Measurements from ENCODE around the gene NAV3. TPM values are rescaled to one million over a fixed set of nuclear protein-coding genes. Genes with fewer than 3 reads are reported as not detected.

Gene NAV3
- total RNA-seq, 1 donor from 2014 or later: 313 TPM

DNA sequence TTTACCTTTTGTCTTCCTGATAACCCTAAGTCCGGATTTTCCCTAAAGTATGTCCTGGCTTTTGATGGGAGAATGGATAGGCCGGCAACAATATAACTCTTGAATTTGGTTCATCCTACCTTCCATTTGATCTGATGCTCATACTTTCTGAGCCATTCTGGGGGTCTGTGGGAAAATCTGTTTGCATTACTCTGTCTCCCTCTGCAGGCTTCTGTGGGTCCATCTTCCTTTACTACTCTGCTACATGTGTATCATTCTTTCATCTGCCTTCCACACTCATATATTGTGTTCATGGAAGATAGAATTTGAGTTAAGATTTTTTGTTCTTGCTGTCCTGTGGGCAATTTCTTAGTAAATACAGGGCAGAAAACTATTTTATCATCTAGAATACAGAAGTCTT is 101.5 kb downstream of the NAV3 start:
- DNase-seq: no peak

DNA sequence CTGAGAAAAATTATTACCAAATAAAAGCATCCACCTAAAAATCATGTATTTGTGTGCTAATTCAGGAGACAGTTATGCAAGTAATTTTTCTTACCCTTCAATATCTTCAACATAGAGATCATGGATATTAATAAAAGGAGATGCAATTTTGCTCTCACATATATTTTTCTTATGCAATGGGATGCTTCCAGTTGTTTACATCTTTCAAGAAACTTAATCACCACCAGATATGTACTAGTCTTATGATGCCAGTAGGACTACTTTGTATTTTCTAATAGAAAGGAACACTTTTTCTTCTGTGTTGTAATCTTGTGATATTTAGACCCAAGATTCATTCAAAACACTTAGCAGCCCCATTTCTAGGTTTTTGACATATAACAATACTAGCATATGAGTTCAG is 107.6 kb downstream of the NAV3 start:
- no peak for DNase-seq

DNA sequence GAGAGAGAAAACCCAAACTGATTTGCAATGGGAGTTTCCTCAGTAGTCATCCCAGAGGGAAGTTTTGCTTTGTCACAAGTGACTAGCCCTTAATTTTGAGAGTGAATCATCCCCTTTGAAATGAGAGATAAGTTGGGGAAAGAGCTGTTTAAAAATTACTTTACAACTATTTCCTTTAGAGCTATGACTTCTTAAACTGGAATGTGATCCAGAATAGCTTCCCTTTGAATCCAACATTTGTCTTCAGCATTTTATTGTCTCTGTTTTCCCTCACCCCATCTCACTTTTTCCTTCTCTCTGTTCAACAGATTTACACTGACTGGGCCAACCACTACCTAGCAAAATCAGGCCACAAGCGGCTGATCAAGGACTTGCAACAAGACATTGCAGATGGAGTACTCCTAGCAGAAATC is 109.3 kb downstream of the NAV3 start:
- DNase-seq: no peak

DNA sequence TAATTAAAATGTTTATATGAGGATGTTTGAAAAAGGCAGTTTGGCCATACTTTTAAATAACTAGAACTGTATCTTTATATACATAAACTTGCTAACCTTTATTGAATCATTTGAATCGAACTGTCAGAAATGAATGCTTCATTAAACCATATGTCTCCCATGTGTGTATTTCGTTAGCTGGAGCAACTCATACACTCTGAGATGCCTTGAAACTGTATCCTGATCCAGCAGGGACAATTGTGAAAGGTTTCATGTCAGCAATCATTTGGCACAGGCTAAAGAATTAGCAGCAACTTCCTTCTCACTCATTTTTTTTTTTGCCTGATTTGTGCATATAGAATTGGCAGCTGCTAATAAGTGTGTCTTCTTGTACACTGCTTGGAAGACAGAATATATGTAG is 109.9 kb downstream of the NAV3 start:
- no peak for DNase-seq

DNA sequence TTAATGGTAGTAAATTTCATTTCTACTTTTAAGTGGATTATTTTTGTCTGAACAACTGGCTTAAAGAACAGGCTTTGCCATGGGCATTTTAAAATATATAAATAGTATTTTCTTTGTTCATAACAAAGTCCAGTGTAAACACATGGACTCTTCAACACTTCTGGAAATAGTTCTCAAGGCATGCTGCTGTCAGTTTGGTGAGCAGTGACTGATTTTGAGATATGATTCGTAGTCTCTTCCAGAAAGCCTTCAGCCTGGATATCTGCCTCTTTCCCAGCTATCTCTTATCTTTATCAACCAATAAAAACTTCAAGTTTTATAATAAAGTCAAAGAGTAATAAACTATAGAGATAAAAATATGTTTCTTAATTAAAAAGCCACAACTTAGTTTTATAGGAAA is 110.7 kb downstream of the NAV3 start:
- DNase-seq: no peak

DNA sequence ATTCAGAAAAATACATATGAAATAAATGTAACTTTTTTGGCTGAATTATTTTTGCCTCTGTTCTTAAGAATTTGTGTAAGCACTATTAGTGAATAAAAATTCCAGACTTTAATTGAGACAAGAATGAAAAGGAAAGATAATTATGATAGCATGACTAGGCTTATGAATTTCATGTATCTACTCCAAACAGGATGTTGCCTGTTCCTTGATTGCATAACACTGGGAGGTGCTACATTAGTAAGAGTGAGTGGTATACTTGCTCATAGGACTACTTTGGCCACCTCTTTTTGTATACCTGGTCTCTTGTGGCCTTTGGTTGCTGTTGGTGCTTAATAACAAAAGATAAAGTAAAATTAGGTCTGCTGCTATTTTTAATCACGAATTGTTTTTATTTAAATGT is 112.8 kb downstream of the NAV3 start:
- DNase-seq: no peak

DNA sequence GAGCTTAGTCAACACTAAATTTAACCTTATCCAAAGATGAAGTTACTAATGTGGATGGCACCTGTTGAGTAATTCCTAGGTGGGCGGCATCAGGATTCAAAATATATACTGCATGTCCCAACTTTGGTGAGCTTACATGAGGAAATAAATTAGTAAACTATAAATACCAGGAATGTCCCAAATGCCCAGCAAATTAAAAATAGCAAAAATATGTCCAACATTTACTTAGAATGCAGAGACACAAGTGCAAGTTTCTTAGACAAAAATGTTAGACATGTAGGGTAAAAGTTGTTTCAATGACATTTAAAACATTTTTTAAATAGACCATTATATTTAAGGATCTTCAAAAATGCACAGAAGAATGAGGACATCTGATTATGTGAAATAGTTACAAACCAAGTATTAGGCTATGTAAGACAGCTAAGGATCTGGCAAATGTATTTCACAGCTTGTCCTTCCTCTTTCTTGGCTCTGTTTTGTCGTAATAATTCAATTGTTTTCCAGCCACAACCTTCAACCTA is 115.9 kb downstream of the NAV3 start:
- no peak for DNase-seq

DNA sequence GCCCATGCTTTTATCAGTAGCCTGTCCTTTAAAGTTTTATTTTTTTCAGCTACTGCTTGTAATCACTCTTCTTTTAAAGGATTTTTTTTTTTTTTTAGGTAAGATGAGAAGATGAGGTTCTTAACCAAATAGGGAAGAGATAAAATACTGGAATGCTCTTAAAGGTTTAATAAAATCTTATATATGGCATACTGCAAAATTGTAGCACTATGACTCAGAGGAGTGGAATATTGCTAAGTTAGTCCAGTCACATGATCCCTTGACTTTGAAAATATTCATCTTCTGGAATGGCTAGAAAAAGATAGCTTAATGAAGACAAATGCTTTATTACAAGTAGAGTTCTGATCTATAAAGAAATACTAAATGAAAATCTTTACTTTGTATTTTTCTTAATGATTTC is 116.6 kb downstream of the NAV3 start:
- DNase-seq: no peak

DNA sequence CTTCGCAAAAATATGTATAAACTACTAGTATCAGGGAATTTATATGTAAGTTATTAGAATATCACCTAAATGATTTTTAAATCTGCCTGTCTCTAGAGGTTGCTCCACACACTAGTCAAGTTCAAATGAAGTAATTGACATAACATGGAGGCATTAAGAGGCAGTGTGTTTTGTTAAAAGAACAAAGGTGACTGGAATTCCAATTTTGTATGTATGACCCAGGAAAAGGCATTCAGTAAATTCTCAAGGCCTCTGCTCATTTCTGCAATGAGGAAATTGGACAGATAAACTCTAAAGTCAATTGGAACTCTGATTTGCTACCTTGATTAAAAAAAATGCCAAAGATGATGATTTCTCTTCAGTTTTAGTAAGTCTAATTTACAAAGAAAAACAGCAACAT is 117.1 kb downstream of the NAV3 start:
- no peak for DNase-seq

DNA sequence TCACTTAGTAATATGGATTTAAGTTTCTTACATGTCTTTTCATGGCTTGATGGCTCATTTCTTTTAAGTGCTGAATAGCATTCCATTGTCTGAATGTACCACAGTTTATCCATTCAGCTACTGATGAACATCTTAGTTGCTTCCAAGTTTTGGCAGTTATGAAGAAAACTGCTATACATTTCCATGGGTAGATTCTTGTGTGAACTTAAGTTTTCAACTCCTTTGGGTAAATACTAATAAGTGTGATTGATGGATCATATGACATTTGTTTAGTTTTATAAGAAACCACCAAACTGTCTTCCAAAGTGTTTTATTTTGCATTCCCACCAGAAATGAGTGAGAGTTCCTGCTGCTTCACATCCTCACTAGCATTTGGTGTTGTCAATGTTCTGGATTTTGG is 119.2 kb downstream of the NAV3 start:
- DNase-seq: no peak

DNA sequence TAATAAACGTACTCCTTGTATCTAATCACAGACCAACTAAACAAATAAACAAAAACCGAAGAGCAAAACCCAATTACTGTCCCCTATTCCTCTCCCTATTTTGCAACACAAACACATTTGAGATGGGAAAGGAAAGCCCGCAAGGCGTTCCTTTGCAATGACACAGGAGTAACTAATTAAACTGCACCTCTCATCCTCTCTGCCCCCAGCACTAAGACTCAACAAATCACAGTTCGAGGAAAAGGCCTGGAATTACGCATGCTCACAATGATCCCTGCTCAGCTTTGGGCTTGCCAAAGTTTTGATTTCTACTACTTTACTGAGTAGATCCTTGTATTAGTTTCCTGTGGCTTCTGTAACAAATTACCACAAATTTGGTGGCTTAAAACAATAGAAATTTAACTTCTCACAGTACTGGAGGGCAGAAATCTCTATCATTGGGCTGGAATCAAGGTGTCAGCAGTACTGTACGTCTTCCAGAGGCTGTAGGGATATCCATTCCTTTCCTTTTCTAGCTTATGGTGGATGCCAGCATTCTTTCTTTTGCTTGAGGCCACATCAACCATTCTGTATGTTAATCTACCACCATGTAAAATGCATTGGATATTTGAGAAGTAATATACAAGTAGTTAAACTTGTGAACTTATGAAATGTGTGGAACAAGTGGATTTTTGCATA is 123.0 kb downstream of the NAV3 start:
- DNase-seq: no peak

DNA sequence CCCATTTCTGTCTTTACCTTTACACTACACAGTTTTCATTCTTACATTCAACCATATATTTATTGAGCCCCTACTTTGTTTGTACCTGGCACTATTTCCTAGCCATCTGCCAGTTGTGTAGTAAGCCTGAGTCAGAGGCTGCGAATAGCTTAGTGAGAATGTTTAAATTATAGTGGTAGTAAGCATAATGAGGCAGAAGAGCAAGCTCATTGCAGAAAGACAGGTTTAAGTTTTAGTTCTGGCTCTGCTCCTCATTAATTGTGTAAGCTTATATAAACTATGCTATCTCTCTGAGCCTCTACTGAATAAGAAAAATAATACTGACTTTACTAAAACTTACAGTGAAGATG is 123.5 kb downstream of the NAV3 start:
- no peak for DNase-seq

DNA sequence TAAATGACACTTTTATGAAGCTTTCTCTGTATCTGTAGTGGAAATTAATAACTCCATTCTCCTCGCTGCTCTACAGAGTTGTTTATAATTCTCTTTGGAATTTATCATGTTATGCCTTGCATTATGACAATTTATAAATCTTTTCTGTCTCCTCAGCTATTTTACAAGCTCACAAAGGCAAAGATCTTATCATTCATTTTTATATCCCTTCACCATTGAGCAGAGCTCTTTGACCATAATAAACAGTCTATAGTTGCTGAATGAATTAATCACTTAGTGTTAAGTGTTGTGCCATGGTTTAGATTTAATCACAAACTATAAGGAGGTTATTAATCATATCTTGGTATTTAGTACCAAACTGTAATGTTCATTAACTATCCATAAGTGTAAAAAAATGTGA is 126.4 kb downstream of the NAV3 start:
- DNase-seq: no peak

DNA sequence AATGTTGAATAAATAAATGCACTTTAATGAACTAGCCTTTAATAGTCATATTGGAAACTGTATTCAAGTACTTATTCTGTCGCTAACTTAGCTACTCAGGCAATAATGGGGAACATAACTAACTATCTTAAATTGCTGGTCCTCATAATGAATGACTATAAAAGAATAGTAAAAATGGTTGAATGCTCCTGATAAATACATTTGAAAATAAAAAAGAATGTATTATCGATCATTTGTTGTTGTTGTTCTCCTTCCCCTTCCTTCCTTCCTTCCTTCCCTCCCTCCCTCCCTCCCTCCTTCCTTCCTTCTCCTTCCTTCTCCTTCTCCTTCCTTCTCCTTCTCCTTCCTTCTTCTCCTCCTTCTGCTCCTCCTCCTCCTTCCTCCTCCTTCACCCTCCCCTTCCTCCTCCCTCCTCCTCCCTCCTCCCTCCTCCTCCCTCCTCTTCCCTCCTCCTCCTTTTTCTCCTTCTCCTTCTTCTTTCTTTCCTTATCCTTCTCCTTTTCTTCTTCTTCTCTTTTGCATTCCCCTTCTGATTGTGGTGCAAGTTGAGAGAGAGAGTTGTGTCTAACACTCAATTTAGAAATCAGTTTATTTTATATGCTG is 133.0 kb downstream of the NAV3 start:
- DNase-seq: no peak

DNA sequence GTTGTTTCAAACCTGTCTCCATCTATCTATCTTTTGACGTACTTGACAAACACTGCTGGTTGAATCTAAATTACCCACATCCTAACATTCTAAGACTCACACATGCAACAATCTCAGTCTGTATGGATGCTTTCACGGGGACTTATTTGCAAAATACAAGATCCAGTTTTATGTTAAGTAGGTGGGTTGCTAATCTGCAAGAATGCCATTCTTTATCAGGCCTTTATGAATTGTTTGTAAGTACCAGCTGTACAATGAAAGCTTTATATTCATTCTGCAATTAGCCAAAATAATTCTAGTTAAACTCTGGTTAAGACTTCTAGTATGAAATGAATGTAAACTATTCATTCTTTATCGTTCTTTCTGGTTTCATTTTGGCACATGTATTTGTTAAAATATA is 135.1 kb downstream of the NAV3 start:
- no peak for DNase-seq

DNA sequence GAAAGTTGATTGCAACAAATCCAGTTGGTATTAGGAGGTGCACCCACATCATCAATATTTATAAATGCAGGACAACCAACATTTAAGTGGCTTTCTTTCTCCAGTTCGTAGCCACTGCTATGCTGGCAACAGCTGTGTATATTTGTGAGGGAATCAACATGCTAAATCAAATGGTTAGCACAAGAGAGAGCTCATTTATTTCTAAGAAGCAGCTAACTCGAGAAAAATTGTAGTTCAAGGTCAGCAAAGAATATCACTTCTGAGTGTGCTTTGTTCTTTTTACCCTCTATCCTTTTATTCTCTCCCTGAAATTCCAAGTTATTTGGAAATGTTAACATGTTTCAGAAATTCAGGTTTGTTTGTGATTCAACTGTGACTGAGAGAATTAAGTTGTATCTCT is 137.3 kb downstream of the NAV3 start:
- no peak for DNase-seq

DNA sequence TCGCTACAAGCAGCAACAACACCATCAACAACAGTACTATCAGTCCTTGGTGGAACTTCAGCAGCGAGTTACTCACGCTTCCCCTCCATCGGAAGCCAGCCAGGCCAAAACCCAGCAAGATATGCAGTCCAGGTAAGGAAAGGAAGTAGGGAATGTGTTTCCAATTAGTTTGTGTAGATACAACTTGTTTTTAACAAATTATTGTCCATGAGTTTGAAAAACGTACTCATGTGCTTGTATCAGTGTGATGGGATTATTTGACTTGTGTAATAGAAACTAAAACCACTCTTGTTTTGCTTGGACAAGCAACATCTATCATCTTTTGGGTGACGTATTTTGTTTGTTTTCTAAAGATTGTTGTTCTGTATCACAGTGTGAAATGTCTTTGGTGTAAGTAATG is 137.9 kb downstream of the NAV3 start:
- DNase-seq: no peak

DNA sequence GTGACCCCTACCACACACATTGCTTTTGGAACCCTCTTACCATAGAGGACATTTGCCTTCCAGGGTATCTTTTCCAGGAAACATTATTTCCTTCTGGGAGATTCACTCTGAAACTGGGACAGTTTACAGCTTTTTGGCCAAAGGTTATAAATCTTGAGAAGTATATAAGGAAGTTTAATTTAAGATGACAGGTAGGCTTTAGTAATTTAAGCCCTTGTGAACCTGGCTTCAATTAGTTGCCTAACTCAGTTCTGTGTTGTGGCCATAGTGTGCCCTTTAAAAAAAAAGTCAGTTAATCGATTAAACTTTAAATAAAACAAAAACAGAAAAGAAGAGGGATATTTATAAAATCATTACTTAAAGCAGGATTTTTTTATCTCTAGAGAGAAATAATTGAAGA is 142.9 kb downstream of the NAV3 start:
- DNase-seq: no peak

DNA sequence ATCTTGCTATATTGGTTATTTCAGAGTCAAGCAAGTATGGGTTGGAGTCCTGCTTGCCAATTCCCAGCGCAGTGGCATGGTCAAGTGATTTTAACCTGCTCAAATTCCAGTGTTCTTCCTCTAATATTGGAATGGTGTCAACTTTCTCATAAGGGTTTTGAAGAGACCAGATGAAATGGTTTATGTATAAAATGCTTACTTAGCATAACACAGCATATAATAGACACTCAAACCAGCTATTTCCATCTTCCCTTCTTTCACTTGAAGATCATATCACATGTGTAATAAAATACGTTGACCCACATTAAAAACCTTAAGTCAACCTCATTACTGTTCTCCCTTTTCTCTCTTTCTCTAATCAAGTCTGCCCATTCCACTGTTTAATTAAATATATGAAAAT is 144.0 kb downstream of the NAV3 start:
- DNase-seq: no peak

DNA sequence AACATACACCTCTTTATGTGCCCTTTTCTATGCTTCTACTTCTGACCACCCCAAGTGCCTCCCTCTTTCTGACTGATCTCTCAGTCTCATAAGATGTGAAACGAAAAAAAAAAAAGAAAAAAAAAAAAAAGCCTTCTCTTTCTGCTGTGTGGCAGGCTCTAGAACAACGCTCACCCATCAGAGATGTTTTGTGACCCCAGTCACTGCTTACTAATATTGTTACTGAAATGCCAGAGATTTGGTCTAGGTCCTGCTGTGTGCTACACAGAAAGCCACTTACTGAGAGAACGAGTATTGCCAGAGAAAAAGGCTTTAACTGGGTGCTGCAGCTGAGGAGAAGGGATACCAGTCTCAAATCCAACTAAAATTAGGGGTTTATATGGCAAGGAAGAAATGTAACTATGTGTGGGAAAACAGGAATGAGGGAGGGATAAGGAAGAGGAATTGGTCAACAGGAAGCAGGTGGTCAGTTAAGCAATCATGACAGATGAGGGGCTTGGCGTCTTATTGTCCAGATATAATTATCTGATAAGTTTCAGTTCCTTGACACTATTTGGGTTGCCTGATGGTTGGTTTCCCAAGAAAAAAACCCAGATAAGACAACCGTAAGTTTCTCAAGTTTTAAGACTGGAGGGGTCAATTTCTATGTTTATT is 149.0 kb downstream of the NAV3 start:
- no peak for DNase-seq

DNA sequence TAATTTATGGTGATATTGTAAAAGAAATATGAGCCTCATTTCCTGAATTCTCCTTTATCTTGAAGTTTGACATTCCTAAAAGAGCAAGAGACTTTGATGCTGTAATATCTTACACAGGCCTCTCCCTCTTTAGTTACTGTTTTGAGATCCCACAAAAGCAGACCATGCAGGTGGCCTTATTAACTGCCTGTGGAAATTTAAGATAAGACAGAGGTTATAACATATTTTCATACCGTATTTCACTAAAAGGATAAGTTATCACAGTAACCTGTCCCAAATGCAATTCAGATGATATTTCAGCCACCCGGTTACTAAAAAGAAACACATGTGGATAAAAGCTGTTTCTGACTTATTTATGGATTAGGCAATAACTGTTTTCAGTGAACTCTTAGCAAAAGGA is 150.1 kb downstream of the NAV3 start:
- no peak for DNase-seq

DNA sequence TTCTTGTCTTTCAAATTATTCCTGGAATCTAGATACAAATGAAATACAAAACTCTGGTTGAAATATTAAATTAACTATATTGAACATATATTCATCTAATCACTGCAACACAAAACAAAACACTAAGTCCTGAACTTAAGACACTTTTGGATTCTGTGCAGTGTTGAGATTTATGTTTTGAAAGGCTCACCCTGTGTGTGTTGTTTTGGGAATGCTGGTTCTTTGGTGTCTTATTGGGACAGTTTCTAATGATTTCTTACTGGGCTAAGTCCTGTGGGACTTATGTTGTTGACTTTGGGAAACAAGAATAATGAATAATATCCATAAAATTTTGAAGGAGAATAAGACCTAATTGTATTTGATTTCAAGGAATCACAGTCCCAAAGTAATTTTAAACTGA is 153.2 kb downstream of the NAV3 start:
- no peak for DNase-seq

DNA sequence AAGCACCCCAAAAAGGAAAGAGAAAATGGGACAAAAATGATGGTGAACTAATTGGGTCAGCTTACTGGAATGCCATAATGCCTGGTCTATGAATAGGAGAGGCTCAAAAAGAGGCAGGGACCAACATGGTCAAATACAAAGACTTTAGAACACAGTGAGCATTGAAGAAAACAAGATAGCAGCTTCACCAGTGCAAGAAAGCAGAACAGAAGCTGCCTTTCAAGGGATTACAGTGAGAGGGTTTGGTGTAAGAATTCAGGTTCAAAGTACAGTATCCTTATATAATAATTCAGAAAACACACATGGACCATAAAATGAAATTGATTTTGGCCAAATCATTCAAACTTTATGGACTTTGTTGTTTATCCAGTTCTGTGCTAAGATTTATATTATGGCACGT is 162.1 kb downstream of the NAV3 start:
- no peak for DNase-seq

DNA sequence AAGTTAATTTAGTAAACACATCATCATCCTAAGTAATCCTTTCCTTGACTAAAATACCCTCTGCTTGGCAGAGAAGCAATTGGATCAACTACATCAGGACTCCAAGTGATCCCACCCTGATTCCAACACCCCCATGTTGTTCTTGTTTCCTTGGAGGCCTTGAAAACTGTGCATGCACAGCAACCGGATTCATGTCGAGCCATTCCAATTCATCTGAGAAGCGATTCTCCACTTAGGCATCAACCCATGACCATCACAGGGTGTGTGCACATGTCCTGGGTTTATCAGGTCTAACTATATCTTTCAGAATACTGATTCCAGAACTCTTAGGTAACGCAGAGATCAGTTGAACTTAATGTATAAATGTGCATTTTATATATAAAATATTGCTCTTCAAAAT is 163.0 kb downstream of the NAV3 start:
- DNase-seq: no peak
